CD4-positive, alpha-beta T cell treated with Interleukin-15 for 4 hours (primary cell): Measurements from ENCODE around the gene GFPT2.
"Not testable (repeated sequence)": the region's sequence is repeated elsewhere in the genome, so short reads cannot be mapped to it uniquely, and the experiment has no call there.

Experiments used
- DNase-seq: peaks from one replicate; pipeline ENCODE4 v3.0.0-alpha.2; 2020; ENCODE audit warnings: low spot score

Gene GFPT2

DNA sequence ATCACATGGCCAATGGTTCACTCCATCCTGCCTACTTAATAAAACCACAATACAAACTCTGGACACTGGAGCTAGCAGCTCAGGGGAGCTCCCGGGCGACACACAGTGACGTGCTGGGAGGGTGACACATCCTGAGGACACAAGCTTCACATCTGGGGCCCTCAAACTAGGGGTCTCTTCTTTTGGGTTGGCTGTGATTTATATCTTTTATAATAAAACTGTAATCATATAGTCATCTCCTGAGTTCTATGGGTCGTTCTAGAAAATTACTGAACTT is 49.2 kb downstream of the GFPT2 start:
- no peak for DNase-seq

DNA sequence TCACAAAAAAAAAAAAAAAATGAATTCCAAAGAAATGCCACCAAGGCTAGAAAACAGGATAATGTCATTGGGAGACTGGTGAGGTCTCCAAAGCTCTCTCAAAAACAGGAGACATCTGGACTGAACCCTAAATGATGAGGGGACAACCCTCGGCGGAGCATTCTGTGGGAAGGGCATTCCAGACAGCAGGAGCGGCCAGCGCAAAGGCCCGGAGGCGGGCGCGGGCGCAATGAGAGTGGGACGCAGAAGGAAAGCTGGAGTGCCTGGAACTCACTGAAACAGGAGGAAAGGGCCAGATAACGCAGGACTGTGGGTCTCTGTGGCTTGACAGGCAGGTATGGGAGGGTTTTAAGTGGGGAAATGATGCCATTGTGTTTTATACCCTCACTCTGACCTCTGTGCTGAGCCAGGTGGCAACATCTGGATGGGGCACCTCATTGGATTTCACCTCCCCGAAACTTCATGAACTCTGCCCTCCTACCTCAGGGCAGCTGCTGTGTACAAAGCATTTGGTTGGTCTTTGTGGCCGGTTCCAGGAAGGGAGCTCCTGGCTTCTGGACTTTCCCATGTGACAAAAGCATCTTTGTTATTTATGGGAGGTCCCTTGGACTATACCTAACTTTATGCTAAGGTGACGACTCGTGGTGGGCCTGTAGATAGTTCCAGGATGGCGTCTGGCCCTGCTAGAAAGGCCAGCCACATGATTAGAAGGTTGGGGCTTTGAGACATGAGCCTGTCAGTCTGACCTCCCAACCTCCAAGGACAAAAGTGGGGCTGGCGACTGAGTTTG is 49.7 kb downstream of the GFPT2 start:
- no peak for DNase-seq

DNA sequence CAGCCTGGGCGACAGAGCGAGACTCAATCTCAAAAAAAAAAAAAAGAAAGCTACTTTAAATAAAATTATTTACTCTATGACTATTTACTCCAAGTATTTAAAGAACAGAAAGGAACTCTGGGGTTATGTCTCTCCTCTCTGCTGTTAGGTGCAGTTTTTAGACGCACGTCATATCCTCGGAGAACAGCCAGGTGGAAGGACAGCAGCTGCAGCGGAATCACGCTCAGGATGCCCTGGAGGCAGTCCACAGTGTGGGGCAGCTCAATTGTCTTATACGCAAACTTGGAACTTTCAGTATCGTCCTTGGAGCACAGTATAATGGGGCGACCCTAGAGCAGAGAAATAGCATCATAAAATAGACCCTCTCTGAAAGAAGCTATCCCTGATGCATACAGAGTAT is 50.9 kb downstream of the GFPT2 start:
- no peak for DNase-seq

DNA sequence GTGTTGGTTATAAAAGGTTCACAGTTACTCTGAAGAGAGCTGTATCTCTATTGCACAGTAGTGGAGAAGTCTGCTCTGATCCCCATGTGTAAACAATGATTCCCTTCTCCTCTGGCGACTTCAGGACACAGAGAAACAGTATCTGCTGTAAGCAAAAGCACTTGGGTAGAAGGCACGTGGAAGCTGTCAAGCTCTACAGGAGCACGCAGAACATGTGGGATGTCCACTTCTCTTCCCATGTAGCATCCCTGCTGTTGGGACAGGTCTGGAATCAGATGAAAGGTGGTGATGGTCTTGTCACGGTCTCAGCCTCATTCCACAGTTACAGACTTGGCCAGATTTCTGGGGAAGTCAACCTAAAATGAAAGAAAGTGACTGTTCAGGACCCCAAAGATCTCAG is 51.9 kb downstream of the GFPT2 start:
- DNase-seq = no peak

DNA sequence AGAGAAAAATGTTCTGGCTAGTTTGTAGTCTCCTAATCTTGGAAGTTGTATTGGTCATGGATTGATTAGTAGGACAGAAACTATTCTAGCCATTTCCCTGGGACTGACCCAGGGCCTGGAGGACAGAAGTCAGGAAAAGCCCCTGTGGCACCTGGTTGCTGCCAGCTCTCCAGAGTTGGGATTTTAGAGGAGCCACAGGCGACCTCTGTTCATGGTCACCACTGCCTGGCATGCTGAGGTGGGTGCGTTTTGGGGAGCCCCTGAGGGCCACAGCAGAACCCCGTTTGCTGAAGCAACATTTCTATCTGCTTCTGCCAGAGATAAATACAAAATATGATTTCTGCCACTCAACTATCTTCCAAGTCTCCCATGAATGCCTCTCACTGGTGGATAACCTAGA is 53.6 kb downstream of the GFPT2 start:
- DNase-seq = no peak

DNA sequence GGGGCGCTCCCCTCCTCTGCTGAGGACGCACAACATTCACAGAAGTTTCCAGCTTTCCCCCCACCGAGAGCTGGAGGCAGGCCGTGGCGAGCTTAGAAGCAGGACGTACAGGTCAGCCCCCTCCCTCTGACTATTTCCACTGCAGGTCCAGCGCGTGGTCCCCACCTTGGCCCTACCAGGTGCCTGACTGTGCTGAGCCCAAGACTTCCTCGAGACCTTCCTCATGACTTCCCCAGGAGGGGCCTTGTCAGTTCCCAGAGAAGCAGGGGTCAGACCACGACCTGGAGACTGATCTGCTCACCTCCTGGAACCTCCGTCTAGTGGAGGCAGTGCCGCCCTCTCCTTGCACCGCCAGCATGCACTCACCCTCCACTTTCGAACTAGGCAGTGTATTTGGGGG is 54.1 kb downstream of the GFPT2 start:
- DNase-seq = not testable (repeated sequence)

DNA sequence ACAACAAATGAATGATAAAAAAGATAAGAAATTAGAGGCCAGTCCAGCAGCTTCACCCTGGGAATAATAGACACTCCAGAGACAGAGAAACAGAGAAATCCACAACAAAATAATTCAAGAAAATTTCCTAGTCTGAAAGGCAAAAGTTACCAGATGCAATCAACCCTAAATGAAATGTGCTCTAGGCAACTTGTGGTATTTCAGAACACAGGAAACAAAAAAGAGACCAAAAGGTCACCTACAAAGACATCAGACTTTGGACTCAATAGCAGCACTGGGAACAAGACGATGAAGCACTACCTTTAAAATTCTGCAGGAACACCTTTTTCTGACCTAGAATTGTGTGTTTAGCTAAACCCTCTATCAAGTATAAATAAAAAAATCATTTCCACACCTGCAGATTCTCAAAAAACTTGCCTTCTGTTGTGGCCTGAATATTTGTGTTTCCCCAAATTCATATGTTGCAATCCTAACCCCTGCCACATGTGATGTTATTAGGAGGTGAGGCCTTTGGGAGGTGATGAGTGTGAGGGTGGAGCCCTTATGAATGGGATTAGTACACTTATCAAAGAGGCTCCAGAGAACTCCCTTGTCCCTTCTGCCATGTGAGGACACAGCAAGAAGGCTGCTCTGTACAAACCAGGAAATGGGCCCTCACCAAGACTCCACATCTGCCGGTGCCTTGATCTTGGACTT is 55.4 kb downstream of the GFPT2 start:
- DNase-seq = no peak

DNA sequence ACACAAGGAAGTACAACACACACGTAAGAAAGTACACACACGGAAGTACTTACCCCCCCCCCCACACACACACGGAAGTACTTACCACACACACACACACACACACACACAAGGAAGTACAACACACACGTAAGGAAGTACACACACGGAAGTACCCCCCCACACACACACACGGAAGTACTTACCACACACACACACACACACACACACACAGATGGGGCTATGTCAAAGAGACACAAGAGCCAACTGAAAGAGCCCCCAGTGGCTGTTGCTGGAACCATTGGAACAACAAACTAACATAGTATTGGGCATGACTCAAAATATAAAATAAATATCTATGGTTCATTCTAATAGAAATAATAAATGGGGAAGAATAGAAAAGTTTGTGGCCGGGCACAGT is 56.4 kb downstream of the GFPT2 start:
- no peak for DNase-seq

DNA sequence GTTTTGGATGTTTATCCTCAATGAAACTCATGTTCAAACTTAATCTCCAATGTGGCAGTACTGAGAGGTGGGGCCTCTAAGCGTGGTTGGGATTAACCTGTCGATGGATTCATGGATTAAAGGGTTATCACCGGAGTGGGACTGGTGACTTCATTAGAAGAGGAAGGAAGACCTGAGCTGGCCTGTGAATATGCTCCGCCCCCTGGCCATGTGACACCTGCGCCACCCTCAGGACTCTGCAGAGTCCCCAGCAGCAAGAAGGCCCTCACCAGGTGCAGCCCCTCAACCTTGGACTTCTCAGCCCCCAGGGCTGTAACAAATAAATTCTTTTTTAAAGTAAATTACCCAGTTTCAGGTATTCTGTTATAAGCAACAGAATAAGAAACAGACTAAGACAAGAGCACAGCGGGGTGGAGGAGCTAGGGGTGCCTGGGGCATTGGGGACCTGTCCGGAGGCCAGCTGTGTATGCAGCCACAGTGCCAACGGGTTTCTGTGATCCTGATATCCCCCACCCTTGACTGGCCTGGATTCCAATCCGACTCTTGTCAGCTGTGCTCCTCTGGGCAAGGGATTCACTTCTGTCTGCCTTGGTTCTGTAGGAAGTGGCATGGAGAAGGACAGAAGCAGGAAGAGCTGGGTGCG is 58.1 kb downstream of the GFPT2 start:
- DNase-seq = no peak

DNA sequence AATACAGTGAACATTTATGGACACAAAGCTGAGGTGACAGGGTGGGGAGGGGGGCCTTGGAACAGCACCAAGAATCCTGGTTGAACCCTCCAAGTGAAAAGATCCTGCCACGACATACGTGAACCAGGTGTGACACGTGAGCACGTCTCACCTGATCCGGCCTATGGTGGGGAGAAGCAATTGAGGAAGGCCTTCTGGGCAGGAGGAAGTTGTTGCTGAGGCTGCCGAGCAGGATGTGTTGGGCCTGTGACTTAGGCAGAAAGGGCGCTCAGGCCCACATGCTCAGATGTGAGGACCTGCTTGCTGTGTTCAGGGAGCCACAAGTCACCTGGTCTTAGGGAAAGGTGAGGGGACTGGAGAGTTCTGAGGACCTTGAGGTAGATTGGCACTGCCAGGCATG is 58.7 kb downstream of the GFPT2 start:
- no peak for DNase-seq

DNA sequence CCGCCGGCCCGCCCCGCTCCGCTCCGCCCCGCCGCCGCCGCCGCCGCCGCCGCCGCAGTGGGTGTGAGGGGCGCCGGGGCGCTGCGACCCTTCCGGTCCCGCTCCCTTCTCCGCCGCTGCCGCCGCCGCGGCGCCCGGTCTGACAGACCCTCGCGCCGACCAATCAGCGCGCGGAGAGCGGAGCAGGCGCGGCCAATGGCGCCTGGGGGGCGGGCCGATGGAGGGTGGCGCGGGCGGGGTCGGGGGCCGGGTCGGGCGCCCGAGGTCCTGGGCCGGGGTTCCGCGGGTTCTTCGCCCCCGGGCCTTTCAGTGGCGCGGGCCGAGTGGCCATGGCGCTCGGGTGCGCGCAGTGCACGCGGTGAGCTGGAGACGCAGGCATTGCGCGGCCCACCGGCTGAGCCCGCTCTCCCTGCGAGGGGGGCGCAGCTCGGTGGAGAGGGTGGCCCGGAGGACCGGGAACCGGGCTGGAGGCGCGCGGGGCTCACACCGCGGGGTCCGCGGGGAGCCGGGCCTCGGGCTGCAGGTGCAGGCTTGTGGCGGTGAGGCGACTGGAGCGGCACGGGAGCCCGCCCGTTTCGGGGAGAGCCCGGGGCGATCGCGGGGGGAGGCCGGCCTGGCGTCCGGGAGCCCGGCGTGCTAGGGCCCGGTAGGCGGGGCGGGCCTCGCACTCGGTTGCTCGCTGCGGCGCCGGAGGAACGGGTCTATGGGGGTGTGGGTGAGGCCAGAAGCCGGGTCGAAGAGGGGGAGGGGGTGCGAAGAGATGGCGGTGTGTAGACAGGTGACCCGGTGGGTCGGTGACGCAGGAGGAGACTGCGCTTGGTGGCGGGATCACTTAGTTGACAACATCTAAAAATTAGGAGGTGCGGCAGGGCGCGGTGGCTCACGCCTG is 60.9 kb downstream of the GFPT2 start, which contains the start of gene MAPK9:
Gene MAPK9 (minus strand): TSS at position 141 of the 889 bp plus-strand sequence. CDS start 11,522 bp downstream, outside the sequence.
- DNase-seq = peak; percentile 86

DNA sequence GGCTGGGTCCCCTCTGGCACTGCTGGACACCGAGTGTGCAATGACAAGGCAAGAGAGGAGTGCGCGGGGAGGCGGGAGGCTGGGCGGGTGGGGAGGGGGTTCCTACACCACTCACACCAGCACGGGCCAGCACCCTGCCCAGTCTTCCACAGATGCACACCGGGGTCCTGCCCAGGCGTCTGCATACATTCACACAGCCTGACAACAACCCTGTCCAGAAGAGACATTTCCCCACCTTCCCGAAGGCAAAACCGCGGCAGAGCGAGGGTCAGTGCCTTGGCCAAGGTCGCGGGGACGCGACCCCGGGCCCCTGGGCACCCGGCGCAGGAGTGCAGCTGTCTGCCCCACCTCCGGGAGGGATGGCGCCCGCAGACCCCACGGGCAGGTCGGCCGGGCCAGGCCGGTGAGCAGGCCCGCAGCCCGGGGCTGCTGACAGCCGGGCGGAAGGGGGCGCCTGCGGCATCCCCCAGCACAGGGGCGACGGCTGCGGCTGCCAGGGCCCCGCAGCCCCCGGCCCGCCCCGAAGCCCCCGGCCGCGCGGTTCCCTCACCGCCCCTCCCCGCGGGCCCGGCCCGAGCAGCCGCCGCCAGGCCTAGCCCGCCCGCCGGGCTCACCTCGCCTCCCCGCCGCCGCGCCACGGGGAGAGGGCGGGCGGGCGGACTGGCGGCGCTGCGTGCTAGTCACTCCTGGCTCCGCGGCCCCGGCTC is 61.7 kb downstream of the GFPT2 start:
- DNase-seq = peak; percentile 5

DNA sequence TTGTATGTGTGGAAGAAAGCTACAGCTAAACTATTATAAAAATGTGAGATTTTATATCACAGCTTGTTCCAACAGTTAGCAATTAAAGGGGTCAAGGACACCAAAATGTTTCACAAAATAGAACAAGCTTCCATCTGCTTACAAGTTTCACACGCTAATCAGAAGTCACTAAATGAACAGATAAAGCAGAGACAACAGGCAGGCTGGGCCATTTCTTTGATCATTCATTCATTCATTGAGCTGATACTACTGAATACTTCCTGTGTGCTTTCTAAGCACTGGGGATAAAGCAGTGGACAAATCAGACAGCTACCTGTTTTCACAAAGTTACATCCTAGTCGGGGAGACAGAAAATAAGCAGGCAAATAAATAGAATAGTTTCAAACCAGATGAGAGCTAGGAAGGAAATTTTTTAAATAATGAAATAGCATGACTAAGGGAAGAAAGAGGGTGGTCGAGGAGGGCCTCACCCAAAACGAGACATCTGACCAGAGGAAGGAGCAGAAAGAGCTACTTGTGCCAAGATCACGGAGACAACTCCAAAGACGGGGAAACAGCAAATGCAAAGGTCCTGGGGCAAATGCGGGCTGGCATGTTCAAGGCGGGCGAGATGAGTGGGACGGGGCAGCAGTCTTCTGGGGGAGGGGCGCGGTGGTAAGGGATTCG is 62.4 kb downstream of the GFPT2 start:
- DNase-seq = no peak

DNA sequence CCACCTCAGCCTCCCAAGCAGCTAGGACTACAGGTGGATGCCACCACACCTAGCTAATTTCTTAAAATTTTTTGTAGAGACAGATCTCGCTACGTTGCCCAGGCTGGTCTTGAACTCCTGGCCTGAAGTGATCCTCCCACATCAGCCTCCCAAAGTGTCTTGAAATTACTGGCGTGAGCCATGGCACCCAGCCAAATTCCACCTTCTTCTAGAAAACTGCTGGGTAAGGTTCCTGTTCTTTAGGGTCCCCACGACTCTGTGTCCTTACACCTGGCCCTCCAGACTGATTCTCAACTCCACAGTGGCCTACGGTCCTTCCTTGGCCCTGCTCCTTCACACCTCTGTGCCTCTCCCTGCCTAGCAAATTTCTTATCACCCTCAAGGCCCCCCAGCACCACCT is 63.2 kb downstream of the GFPT2 start:
- DNase-seq = no peak

DNA sequence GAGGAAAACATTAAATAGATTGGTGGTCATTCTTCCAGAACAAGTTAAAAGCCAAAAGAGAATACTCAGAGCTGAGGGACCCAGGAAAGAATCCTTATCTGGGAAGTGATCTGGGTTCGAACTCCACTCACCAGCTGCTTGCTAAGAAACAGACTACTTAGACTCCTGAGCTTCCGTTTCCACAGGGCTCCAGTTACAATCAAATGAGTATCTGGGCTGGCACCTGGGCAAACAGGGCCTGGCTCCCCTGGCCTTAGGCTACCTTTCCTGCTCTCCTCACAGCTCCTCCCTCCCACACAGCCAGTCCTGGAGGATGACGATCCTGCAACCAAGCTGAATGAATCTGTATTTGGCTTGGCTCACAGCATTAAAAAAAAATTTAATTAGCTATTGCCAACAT is 63.7 kb downstream of the GFPT2 start:
- DNase-seq = no peak

DNA sequence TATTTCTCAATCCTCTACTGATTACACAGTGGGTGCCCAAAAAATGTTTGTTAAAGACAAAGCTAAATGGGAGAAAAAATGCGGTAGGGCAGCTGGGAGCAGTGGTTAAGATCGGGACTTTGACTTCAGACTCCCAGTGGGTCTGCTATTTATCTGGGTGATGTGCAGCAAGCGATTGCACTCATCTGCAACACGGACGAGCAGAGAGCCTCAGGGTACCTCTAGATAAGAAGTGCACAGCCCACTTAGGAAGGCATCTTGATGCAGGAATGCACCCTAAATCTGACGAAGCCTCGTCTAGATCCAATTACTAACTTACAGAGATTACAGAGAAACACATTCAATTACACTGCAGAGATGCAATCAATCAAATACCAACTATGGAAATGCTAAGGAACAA is 65.3 kb downstream of the GFPT2 start:
- DNase-seq = no peak

DNA sequence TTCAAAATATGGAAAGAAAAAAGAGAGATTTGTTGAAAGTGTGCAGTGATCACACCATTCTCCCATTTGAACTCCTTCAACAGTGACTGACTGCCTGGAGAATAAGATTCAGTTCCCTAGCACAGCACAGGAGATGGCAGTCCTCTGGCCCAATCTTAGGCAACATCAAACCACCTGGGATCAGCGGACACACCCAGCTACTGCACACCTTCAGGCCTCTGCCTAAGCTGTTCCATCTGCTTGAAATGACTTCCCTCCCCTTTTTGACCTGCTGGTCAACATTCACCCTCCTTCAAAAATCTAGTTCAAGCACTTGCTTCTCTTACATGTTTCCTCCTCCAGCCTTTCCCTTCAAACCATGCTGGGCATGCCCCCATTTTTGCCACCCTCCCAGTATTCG is 65.7 kb downstream of the GFPT2 start:
- no peak for DNase-seq

DNA sequence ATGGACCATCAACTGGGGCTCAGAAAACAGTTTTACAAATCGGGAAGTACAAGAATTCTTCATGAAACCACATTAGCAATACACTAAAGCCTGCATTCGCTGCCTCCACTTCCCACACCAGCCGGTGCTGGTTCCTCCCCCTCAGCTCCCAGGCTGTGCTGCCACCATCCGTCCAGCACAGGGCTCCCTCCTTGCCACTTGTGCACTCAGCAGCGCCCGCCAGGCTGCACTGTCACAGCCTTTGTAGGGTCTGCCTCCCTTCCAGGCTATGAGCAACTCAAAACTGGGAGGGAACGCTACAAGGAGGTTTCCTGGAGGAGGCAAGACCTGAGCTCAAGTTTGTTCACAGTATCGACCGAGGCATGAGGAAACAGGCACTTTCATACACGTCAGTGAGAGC is 69.0 kb downstream of the GFPT2 start:
- DNase-seq = no peak

DNA sequence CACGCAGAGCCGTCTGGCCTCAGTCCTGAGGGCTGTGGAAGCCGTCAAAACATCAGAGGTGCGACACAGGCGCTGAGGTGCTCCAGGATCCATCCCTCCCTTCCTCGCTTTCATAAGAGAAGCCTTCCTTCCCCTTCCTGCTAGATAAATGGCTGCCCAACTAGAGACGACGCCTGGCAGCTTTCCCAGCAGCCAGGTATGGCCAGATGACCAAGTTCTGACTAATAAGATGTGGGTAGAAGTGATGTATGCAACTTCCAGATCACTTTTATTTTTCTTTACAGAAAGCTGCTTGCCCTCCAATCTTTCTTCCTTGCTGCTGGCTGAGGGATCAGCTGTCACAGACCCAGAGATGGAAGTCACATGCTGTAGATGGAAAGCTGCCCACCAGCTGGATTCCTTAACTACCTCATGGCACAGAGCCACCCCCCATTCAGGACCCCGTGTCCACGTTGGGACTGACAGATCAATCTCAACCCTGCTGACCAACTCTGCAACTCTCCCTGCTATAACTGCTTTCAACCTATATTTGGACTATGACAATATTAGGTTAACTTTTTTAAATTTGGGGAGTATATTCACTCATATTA is 70.0 kb downstream of the GFPT2 start:
- DNase-seq = no peak

DNA sequence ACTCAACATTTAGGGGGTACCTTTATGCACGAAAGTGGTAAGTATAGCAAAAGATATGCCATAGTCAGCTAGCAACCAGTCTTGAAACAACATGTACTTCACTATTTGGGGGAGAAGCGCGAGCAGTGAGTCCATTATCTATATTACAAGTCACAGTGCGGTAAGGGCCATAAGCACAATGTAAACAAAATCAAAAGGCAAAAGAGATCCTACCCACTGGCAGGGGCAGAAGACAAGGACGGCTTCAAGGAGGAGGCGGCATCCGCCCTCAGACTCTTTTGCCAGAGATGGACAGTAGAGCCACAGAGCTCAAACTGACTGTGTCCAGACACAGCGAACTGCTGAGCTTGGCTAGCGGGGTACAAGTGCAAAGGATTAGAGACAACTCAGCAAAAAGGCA is 70.9 kb downstream of the GFPT2 start:
- DNase-seq = no peak

DNA sequence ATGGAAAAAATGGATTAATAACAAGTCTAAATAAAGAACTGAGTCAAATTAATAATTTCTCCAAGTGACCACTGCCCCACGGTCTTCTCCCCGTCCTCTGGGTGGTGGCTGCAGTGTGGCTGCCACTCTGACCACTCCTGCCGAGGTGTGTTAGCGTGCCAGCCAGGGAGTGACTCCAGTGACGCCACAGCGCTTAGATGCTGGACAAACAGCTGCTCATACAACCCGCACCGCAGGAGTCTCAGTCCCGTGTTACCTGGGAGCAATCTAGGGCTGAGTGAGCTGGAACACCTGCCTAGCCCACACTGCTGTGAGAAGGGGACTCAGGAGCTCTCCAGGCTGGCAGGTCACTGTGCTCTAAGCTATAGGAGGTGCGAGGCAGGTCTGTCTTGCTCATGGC is 71.4 kb downstream of the GFPT2 start:
- no peak for DNase-seq
